Measurements from ENCODE around the gene KCNE1.

KCNE1 gene

DNA sequence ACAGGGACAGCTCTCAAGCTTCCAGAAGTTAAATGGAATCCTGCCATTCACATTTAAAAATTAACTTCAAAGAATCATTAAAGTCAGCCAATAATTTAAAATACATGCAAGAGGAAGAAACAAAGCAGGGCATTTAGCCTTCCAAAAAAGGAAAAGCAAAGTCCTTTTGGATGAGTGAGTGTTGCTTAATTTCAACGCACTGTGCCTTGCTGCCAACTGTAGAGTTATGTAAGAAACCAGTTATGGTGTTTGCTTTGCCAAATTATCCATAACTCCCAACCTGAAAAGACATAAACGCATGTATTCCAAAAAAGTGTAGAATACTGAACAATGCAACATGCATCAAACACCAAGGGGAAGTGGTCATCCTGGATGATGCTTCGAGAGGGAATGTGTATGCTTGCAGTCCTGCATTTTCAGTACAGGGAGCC, 16.1 kb upstream of the KCNE1 start:
- Histone ChIP-seq H3K27me3 (ENCODE audit: insufficient read depth, low read length, poor library complexity, severe bottlenecking) (no peaks in the 10 kb centered on the region), H3K9ac (ENCODE audit: low read depth, low read length, poor library complexity, severe bottlenecking) (no peak overlapping the region), H3K4me1 (ENCODE audit: insufficient read depth, low read length, poor library complexity, severe bottlenecking) (no peaks in the 10 kb centered on the region), H3K9me2 (replicated peaks; ENCODE audit: low read depth, low read length) (no peaks in the 10 kb centered on the region), H4K20me1 (ENCODE audit: insufficient read depth, low read length, poor library complexity, severe bottlenecking) (no peaks in the 10 kb centered on the region), H3K36me3 (ENCODE audit: insufficient read depth, low read length) (no peaks in the 10 kb centered on the region), H3F3A (ENCODE audit: low read depth) (no peaks in the 10 kb centered on the region), H2AFZ (ENCODE audit: low read length) (no peak overlapping the region), H3K4me3 (ENCODE audit: low read length, poor library complexity, severe bottlenecking) (no peak overlapping the region), H3K79me2 (ENCODE audit: insufficient read depth, low read length) (no peaks in the 10 kb centered on the region), H3K9me3 (ENCODE audit: insufficient read depth, low read depth, low read length) (no peaks in the 10 kb centered on the region), H3K4me2 (ENCODE audit: low read depth, low read length, poor library complexity, severe bottlenecking) (no peak overlapping the region)
- TF ChIP-seq EZH2phosphoT487 (IDR thresholded peaks at IDR 0.05; ENCODE audit: borderline replicate concordance) = no peak
- TF ChIP-seq, protein P1, sequence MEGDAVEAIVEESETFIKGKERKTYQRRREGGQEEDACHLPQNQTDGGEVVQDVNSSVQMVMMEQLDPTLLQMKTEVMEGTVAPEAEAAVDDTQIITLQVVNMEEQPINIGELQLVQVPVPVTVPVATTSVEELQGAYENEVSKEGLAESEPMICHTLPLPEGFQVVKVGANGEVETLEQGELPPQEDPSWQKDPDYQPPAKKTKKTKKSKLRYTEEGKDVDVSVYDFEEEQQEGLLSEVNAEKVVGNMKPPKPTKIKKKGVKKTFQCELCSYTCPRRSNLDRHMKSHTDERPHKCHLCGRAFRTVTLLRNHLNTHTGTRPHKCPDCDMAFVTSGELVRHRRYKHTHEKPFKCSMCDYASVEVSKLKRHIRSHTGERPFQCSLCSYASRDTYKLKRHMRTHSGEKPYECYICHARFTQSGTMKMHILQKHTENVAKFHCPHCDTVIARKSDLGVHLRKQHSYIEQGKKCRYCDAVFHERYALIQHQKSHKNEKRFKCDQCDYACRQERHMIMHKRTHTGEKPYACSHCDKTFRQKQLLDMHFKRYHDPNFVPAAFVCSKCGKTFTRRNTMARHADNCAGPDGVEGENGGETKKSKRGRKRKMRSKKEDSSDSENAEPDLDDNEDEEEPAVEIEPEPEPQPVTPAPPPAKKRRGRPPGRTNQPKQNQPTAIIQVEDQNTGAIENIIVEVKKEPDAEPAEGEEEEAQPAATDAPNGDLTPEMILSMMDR (conservative IDR thresholded peaks at IDR 0.05; ENCODE audit: low read length) = no peak

DNA sequence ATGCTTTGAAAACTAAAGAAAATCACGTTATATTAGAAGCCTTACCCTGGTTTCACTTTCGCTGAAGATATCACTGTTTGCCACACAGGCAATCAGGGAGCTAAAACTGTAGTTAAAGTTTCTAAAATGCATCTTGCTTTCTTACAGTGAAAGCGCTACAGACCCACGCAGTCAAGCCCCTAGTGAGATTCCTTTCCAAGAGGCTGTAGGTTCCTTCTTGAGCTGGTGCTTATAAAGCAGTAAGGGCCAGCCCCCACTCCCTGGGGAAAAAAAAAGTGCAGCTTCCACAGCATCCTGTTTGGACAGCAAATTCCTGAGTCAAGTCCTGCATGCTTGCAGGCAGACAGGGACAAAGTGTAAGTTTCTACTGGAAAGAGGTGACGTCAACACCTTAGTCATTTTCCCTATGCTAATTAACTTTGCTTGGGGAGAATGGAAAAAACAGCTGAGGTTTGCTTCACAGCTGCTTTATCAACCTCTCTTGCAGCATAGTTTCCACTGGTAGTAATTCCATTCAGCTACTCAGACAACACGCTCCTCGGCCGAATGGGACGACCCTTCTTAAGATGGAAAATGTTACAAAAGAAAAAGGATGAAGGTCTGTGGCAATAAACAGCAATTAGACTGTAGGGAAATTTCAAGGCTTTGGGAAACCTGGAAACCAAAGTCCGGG, 14.7 kb upstream of the KCNE1 start:
- Histone ChIP-seq H2AFZ (ENCODE audit: low read length) (no peak overlapping the region), H3K9ac (ENCODE audit: low read depth, low read length, poor library complexity, severe bottlenecking) (no peak overlapping the region)

DNA sequence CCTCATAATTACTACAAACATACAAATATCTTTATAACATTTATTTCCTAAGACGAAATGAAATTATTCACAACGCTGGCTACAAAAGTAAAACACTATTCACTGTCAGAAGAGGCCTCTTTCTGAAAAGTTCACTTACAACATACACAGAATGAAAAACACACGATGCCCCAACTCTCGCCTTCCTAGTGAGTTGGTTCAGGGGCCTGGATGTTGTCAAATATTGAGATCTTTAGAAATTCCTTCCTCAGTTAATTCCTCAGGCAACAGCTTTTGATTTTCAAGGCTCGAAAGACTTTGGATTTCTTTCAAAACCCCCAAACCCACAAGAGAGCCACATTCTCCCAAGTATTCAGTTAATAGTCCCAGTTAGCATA, 14.2 kb upstream of the KCNE1 start:
- no peaks in the 10 kb centered on the region for H4K20me1 ChIP-seq (ENCODE audit: insufficient read depth, low read length, poor library complexity, severe bottlenecking)
- H3K4me2 ChIP-seq (ENCODE audit: low read depth, low read length, poor library complexity, severe bottlenecking) = no peak overlapping the region
- no peaks in the 10 kb centered on the region for H3K79me2 ChIP-seq (ENCODE audit: insufficient read depth, low read length)
- no peaks in the 10 kb centered on the region for H3K27me3 ChIP-seq (ENCODE audit: insufficient read depth, low read length, poor library complexity, severe bottlenecking)
- no peak for TF ChIP-seq EZH2phosphoT487 (IDR thresholded peaks at IDR 0.05; ENCODE audit: borderline replicate concordance)
- TF ChIP-seq, protein P1 (conservative IDR thresholded peaks at IDR 0.05; ENCODE audit: low read length) = no peak
- no peaks in the 10 kb centered on the region for H3F3A ChIP-seq (ENCODE audit: low read depth)
- no peak overlapping the region for H3K4me3 ChIP-seq (ENCODE audit: low read length, poor library complexity, severe bottlenecking)
- no peak overlapping the region for H2AFZ ChIP-seq (ENCODE audit: low read length)
- H3K9me2 ChIP-seq (replicated peaks; ENCODE audit: low read depth, low read length) = no peaks in the 10 kb centered on the region
- no peaks in the 10 kb centered on the region for H3K4me1 ChIP-seq (ENCODE audit: insufficient read depth, low read length, poor library complexity, severe bottlenecking)
- no peak overlapping the region for H3K9ac ChIP-seq (ENCODE audit: low read depth, low read length, poor library complexity, severe bottlenecking)
- H3K36me3 ChIP-seq (ENCODE audit: insufficient read depth, low read length) = peaks cover 4% of the 10 kb centered on the region; the same call in 1 of the 2 replicates
- no peaks in the 10 kb centered on the region for H3K9me3 ChIP-seq (ENCODE audit: insufficient read depth, low read depth, low read length)

More for the DNA sequence above, 14.7 kb upstream of the KCNE1 start:
- Histone ChIP-seq H4K20me1 (ENCODE audit: insufficient read depth, low read length, poor library complexity, severe bottlenecking) (no peaks in the 10 kb centered on the region), H3K27me3 (ENCODE audit: insufficient read depth, low read length, poor library complexity, severe bottlenecking) (no peaks in the 10 kb centered on the region), H3K9me3 (ENCODE audit: insufficient read depth, low read depth, low read length) (no peaks in the 10 kb centered on the region), H3K9me2 (replicated peaks; ENCODE audit: low read depth, low read length) (no peaks in the 10 kb centered on the region), H3K36me3 (ENCODE audit: insufficient read depth, low read length) (peaks cover 4% of the 10 kb centered on the region; the same call in 1 of the 2 replicates), H3K4me3 (ENCODE audit: low read length, poor library complexity, severe bottlenecking) (no peak overlapping the region), H3F3A (ENCODE audit: low read depth) (no peaks in the 10 kb centered on the region), H3K4me1 (ENCODE audit: insufficient read depth, low read length, poor library complexity, severe bottlenecking) (no peaks in the 10 kb centered on the region), H3K4me2 (ENCODE audit: low read depth, low read length, poor library complexity, severe bottlenecking) (no peak overlapping the region), H3K79me2 (ENCODE audit: insufficient read depth, low read length) (no peaks in the 10 kb centered on the region)
- TF ChIP-seq, protein P1 (conservative IDR thresholded peaks at IDR 0.05; ENCODE audit: low read length) = no peak
- no peak for TF ChIP-seq EZH2phosphoT487 (IDR thresholded peaks at IDR 0.05; ENCODE audit: borderline replicate concordance)
